ENCODE data around the gene CCDC88C. TPM values are rescaled to one million over a fixed set of nuclear protein-coding genes. Genes with fewer than 3 reads are reported as not detected.

Gene CCDC88C
- total RNA-seq, 1 experiment from 2014 or later = 29.8 TPM

GRCh38 chr14:91381801-91382670, 35.6 kb downstream of the CCDC88C start:
- H3K4me1 Mint-ChIP-seq (ENCODE audit: low read depth, unreplicated experiment) = peaks cover 9% of the 10 kb centered on the region
- Histone ChIP-seq H3K4me3 (ENCODE audit: low read depth, low read length) (no peak overlapping the region), H3K36me3 (ENCODE audit: control insufficient read depth, insufficient read depth, low read length) (no peaks in the 10 kb centered on the region; the same call in 1 of the 2 replicates), H3K27me3 (replicated peaks; ENCODE audit: control insufficient read depth, insufficient read depth, low read length) (no peaks in the 10 kb centered on the region), H3K4me1 (no peaks in the 10 kb centered on the region), H3K9me3 (no peaks in the 10 kb centered on the region)
- H3K36me3 Mint-ChIP-seq (ENCODE audit: insufficient read depth, unreplicated experiment) = no peaks in the 10 kb centered on the region
- no peaks in the 10 kb centered on the region for H3K9me3 Mint-ChIP-seq (ENCODE audit: unreplicated experiment)
- ChIA-PET CTCF (no interaction called here), POLR2A (no interaction called here)
- no peak for DNase-seq
- H3K27ac Mint-ChIP-seq (ENCODE audit: unreplicated experiment) = no peak overlapping the region
- no peaks in the 10 kb centered on the region for H3K27me3 Mint-ChIP-seq (ENCODE audit: insufficient read depth, unreplicated experiment)
- no peak overlapping the region for H3K4me3 Mint-ChIP-seq (ENCODE audit: unreplicated experiment)
- no TSS peak for BruUV-seq (replicated peaks)
- TF ChIP-seq CTCF (IDR thresholded peaks at IDR 0.05; ENCODE audit: insufficient read depth in 1 of 2, low read depth in 1 of 2, low read length in 1 of 2, severe bottlenecking in 1 of 2, unreplicated experiment in 1 of 2) = no peak
- intact Hi-C loops (cut with micrococcal nuclease; ENCODE audit: unreplicated experiment) = no loop called here

DNA sequence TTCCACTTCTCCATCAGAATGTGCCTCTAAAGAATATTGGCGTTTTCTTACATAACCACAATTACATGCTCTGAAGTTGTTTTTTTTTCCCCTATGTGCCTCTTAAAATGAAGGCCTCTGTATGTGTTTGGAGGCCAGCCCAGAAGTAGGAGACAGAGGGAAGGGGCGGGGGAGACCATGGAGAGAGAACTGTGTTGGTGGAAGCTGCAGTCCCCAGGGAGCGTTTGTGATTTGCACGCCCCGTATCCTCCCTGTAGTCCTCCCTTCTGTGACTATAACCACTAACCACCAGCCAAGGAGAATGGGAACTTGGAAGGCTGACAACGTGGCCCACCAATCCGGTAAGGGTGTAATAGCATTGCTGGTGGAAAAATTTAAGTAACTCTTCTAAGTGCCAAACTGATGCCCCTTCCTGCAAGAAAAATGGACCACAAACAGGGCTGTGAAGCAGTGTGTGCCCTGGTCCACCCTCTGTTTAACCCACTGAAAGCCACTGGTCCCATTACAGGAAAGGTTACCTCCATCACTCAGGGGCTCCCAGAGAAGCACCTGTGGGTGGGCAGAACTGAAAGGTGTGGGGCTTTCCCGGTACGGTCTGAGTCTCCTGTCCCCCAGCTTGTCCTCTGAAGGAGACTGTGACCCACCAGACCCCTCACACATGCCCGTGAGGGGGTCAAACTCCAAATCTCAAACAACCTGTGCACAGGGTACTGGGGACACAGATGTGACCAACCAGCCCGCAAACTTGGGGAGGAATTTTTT, 36.8 kb downstream of the CCDC88C start:
- Histone ChIP-seq H3K36me3 (ENCODE audit: control insufficient read depth, insufficient read depth, low read length) (no peaks in the 10 kb centered on the region), H3K4me1 (no peaks in the 10 kb centered on the region), H3K9me3 (no peaks in the 10 kb centered on the region), H3K27me3 (replicated peaks; ENCODE audit: control insufficient read depth, insufficient read depth, low read length) (no peaks in the 10 kb centered on the region), H3K4me3 (ENCODE audit: low read depth, low read length) (no peak overlapping the region)
- BruUV-seq (replicated peaks) = no TSS peak
- intact Hi-C loops (cut with micrococcal nuclease; ENCODE audit: unreplicated experiment) = no loop called here
- H3K4me3 Mint-ChIP-seq (ENCODE audit: unreplicated experiment) = no peak overlapping the region
- no peak for TF ChIP-seq CTCF (IDR thresholded peaks at IDR 0.05; ENCODE audit: insufficient read depth in 1 of 2, low read depth in 1 of 2, low read length in 1 of 2, severe bottlenecking in 1 of 2, unreplicated experiment in 1 of 2)
- H3K27ac Mint-ChIP-seq (ENCODE audit: unreplicated experiment) = no peak overlapping the region
- peaks cover 9% of the 10 kb centered on the region for H3K4me1 Mint-ChIP-seq (ENCODE audit: low read depth, unreplicated experiment)
- H3K27me3 Mint-ChIP-seq (ENCODE audit: insufficient read depth, unreplicated experiment) = no peaks in the 10 kb centered on the region
- no peaks in the 10 kb centered on the region for H3K36me3 Mint-ChIP-seq (ENCODE audit: insufficient read depth, unreplicated experiment)
- no peaks in the 10 kb centered on the region for H3K9me3 Mint-ChIP-seq (ENCODE audit: unreplicated experiment)
- POLR2A ChIA-PET = no interaction called here
- DNase-seq = no peak
- CTCF ChIA-PET = no interaction called here

GRCh38 chr14:91380123-91380522, 37.5 kb downstream of the CCDC88C start:
- Histone ChIP-seq H3K4me3 (ENCODE audit: low read depth, low read length) (no peak overlapping the region), H3K27me3 (replicated peaks; ENCODE audit: control insufficient read depth, insufficient read depth, low read length) (no peaks in the 10 kb centered on the region), H3K4me1 (no peaks in the 10 kb centered on the region), H3K36me3 (ENCODE audit: control insufficient read depth, insufficient read depth, low read length) (no peaks in the 10 kb centered on the region), H3K9me3 (no peaks in the 10 kb centered on the region)
- H3K9me3 Mint-ChIP-seq (ENCODE audit: unreplicated experiment) = no peaks in the 10 kb centered on the region
- no peaks in the 10 kb centered on the region for H3K36me3 Mint-ChIP-seq (ENCODE audit: insufficient read depth, unreplicated experiment)
- no peak overlapping the region for H3K4me3 Mint-ChIP-seq (ENCODE audit: unreplicated experiment)
- CTCF ChIA-PET = no interaction called here
- BruUV-seq (replicated peaks) = no TSS peak
- POLR2A ChIA-PET = no interaction called here
- H3K27ac Mint-ChIP-seq (ENCODE audit: unreplicated experiment) = no peak overlapping the region
- no peak for DNase-seq
- intact Hi-C loops (cut with micrococcal nuclease; ENCODE audit: unreplicated experiment) = no loop called here
- TF ChIP-seq CTCF (IDR thresholded peaks at IDR 0.05; ENCODE audit: insufficient read depth in 1 of 2, low read depth in 1 of 2, low read length in 1 of 2, severe bottlenecking in 1 of 2, unreplicated experiment in 1 of 2) = no peak
- peaks cover 9% of the 10 kb centered on the region for H3K4me1 Mint-ChIP-seq (ENCODE audit: low read depth, unreplicated experiment)
- H3K27me3 Mint-ChIP-seq (ENCODE audit: insufficient read depth, unreplicated experiment) = no peaks in the 10 kb centered on the region
